HEK293T (cell line): Measurements from ENCODE around the gene CASZ1.

Experiments used
- BHLHE40 ChIP-seq: fragments of 450-650 bp; IDR thresholded peaks from 2 replicates; pipeline ENCODE4 v1.6.1; 2016; ENCODE audit warnings: mild to moderate bottlenecking, moderate library complexity, borderline replicate concordance
- FOXK2 ChIP-seq: fragments of 450-650 bp; IDR thresholded peaks from 2 replicates; pipeline ENCODE4 v1.6.1; 2016; ENCODE audit warnings: mild to moderate bottlenecking
- FOXM1 ChIP-seq: fragments of 450-650 bp; IDR thresholded peaks from 2 replicates; pipeline ENCODE4 v1.6.1; 2017; ENCODE audit warnings: mild to moderate bottlenecking, borderline replicate concordance
- SP1 ChIP-seq: fragments of 450-650 bp; IDR thresholded peaks from 2 replicates; pipeline ENCODE4 v1.6.1; 2017
- SUZ12 ChIP-seq: fragments of 450-650 bp; IDR thresholded peaks from 2 replicates; pipeline ENCODE4 v1.6.1; 2016; ENCODE audit warnings: mild to moderate bottlenecking
- ZNF384 ChIP-seq: fragments of 450-650 bp; IDR thresholded peaks from 2 replicates; pipeline ENCODE4 v1.6.1; 2016

- TF ChIP-seq ZNF384 (no peak), BHLHE40 (no peak), SP1 (no peak), SUZ12 (no peak), FOXK2 (no peak), FOXM1 (no peak)
Observed at GRCh38 chr1:10635992-10636391, 160.5 kb downstream of the CASZ1 start.
